LoVo (cell line): Measurements from ENCODE around the gene PEG3.

Source experiments
- DNase-seq: peaks from one replicate; pipeline ENCODE4 v3.0.0-alpha.2; 2016; ENCODE audit warnings: low spot score

Gene PEG3

DNA sequence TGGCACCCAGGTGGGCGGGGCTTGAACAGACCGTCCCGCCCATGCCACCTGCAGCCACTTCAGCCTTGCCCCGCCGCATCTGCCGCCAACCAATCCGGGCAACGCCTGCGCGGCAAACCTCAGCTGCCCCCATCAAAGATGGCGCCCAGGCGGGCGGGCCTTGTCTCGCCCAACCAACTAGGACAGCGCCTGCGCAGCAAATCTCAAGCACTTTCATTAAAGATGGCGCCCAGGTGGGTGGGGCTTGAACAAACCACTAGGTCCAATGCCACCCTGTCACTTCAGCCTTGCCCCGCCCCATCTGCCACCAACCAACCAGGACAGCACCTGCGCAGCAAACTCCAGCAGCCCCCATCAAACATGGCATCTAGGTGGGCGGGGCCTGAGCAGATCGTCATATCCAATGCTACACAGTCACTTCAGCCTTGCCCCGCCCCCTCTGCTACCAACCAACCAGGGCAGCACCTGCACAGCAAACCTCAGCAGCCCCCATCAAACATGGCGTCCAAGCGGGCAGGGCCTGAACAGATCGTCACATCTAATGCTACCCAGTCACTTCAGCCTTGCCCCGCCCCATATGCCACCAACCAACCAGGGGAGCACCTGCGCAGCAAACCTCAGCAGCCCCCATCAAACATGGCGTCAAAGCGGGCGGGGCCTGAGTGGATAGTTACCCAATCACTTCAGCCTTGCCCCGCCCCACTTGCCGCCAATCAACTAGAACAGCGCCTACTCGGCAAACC lies 1.4 kb downstream of the PEG3 start:
- no peak for DNase-seq

DNA sequence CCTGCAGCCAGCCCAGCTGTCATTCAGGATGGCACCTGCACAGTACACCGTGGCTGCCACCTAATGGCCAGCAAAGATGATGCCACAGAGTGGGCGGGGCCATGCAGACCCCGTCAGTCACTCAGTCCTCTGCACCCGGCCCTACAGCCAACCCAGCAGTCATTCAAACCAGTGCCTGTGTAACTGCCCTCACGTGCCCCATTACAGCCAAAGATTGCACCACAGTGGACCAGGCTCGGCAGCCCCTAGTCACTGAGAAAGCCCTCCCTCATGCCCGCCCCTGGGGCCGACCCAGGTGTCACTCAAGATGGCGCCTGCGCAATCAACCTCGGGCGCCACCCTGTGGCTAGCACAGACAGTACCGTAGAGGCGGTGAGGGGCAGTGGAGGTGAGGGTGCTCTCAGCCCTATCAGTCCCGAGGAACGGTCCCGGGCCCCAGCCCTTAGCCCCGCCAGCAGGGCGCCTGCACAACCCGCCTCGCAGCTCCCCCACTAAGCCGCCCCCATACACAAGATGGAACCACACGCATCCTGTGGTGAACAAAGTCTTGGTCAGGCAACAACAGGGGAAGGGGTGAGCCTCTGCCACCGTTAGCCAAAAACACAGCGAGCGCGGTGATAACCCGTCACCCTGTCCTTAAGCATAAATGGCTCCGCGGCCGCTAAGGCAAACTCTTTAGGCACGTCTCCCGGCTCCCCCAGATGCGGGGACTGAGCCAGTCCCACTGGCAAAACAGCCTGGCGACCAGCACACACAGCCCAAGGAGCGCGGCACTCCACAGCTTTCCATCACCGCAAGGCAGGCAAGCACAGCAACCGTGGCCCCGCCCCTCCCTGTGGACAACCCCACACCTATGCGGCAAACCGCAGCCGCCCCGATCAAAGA lies 2.3 kb downstream of the PEG3 start:
- DNase-seq = no peak

DNA sequence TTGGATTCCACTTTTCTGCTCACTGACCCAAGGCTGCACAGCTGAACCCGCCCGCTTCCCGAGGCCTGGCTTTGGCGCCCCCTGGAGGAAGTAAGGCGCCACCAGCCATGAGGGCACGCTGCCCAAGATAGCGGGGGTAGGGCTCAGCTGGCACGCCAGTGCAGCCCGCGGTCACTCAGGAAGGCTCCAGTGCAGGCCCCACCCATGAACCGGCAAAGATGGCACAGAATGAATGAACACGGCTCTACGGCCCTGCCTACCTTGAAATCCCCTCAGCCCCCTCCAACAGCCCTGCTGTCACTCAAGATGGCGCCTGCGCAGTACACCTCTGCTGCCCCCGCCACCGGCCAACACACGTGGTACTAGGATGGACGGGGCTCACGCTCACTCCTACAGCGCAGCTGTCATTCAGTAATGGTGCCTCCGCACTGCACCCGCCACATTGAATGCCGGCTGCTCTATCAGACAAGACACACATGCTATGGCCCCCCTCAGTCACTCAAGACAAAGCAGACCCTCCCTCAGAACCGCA lies 3.0 kb downstream of the PEG3 start:
- no peak for DNase-seq

GRCh38 chr19:56837004-56837403 lies 3.5 kb downstream of the PEG3 start:
- DNase-seq = no peak

GRCh38 chr19:56836059-56836458 lies 4.5 kb downstream of the PEG3 start:
- no peak for DNase-seq

- no peak for DNase-seq
These were observed 5.1 kb downstream of the PEG3 start for GRCh38 chr19:56835401-56835800.

DNA sequence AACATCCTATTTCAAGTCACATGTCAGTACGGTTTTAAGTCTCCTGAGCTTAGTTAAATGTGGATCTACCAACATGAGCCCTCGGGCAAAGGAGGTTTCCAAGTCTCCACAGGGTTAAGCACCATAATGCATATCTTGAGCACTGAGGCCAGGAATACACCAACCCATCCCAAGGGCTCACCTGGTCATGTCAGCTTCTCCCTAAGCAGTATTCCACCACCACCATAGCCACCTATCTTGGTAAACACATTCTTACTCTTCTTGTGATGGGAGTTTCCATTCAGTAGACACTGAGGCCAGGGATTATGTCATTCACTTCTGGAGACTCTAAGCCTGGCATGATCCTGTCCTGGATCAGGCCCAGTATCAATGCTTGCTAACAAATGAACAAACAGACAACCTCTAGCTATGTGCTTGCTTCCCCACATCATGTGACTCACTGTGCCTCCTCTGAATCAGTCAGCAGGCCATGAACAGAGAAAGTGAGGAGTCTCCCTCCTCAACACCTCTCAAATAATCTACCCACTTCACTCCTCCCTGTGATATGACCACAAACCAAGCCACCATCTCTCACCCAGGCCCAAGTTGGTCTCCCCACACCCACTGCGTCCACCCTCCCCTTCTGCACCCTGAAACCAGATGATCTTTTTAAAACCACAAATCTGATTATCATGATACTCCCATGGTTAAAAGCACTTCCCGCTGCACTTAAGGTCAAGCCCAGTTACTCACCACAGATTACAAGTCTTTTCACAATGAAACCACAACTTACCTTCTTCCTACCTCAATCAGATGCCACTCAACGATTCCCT lies 5.8 kb downstream of the PEG3 start:
- DNase-seq = no peak

DNA sequence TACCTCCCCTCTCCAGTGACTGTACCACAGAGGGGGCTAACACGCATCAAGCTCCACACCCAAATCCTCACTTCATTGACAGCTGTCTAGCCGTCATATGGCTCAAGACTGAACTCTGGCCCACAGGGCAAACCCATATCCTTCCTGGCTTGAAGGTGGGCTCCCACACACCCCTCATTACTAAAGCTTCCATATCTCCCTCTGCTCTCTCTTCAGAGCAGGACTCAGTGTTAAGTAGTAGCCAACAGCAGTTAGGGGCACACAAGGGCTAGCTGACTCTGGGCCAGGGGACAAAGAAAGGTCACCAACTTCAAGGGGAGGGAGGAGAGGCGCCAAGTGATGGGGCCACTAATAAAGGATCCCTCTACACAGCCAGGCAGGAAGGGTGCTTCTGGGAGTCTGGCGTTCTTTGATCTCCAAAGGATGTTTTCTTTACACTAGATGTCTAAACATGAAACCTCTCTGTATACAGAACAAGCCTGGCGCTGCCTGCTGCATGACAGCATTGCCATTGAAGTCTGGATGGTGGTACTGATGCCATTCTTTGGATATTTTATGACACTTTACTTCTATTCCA lies 8.1 kb downstream of the PEG3 start:
- no peak for DNase-seq

GRCh38 chr19:56831255-56831654 lies 9.3 kb downstream of the PEG3 start:
- DNase-seq = no peak

GRCh38 chr19:56829596-56829995 lies 10.9 kb downstream of the PEG3 start:
- no peak for DNase-seq

- DNase-seq = no peak
These were observed 12.8 kb downstream of the PEG3 start for GRCh38 chr19:56827708-56828107.

DNA sequence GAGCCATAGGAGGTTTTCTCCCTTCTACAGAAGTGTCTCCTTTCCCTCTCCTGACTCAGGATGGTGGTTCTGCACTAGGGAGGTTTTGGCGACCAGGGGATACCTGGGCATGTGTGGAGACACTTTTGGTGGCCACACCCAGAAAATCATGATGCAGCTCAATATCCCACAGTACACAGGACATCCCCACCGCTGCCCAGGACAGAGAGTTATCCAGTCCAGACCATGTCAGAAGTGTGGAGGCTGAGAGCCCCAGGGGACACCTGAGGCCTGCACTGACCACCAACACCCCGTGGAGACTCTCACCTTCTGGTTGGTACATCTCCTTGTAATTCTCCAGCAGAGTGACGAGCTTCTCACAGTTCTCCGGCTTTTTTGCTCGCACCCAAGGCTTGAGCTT lies 16.6 kb downstream of the PEG3 start:
- no peak for DNase-seq

GRCh38 chr19:56823417-56823816 lies 17.1 kb downstream of the PEG3 start:
- no peak for DNase-seq

DNA sequence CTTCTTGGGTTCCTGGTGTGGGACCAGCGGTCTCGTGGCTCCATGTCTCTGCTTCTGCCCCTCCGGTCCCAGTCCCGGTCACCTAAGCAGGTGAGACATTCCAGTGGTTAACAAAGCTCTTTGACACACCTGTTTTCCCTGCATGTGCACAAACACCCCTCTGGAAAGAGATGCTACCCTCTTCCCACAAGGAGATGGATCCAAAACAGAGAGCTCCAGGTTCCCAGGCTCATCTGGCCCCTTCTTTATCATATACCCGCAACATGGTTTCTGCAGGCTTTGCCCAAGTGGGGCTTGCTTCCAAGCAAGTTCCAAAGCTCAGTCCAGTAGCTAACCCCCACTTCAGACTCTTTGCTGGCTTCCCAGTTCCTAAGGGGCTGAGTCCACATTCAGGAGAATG lies 17.8 kb downstream of the PEG3 start:
- no peak for DNase-seq

- no peak for DNase-seq
These were observed 18.9 kb downstream of the PEG3 start for GRCh38 chr19:56821675-56822074.

DNA sequence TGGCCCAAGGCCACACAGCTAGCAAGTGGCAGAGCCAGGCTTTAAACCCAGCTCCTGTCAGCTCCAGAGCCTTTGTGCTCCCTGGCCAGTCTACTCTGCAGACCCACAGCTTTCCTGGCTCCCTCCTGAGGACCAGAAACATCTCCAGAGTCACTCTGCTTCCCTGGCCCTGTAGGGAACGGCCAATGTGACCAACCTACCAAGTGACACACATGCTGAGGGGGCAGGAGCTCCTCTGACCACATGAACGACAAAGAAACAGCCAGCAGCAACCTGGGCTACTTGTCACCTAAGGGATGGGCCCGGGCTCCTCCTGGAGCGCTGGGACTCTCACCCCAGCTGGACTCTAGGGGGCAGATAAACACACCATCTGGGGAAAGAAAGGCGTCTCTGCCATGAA lies 19.3 kb downstream of the PEG3 start:
- no peak for DNase-seq

DNA sequence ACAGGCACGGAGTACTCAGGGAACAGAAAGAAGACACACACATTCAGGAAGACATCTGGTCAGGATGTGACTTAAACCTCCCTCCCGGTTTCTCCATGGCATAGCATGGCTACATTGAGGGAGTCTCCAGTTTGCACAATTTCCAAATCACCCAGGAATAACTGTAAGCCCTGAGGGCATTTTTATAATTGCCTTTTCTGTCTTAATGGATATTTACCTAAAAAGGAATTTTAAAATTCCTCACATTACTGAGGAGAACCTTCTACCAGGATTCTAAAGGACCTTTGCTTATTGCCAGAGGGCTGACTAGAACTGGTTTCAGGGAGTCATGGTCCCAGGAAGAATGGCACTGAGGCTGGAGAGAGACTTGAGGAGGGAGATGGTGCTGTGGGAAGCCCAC lies 21.4 kb downstream of the PEG3 start:
- DNase-seq = no peak

GRCh38 chr19:56814656-56815055 lies 25.9 kb downstream of the PEG3 start:
- DNase-seq = no peak

- no peak for DNase-seq
These were observed 27.0 kb downstream of the PEG3 start for GRCh38 chr19:56813531-56813930.

DNA sequence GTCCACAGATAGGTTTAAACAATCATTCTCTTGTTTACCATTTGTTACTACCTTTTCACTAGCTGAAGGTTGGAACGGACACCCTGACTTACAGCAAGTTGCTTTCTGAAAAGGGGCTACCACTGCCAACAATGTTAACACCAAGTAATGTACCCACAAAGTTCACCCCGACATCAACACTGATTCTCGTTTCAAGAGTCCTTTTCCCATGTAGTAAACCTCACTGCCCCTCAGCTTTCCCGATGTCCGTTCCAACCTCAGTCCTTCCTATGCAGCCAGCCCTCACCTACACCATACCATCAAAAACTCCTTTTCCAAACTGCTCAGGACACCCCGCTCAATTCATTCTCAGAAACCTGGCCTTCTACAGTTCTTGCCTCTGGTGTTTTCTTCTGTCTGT lies 29.0 kb downstream of the PEG3 start:
- no peak for DNase-seq

DNA sequence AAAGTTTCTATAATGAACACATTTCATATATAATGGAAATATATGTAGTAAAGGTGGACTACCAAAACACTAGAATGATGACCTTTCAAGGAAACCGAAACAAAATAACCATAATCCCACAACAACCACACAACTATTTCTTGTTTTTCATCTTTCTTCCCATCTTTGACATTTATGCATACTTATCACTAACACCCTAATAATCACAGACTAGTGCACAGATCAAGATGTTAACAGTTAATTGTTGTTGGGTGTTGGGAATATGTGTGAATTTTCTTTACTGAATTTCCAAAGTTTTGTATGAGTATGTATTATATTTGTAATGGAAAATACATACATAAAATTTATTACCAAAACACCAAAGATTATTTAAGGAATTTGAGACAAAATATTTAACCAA lies 30.3 kb downstream of the PEG3 start:
- DNase-seq = no peak
